GM12873 (cell line): ENCODE measurements around the gene PACRG.

Experiments used
- CTCF ChIP-seq: IDR thresholded peaks from 2 replicates; pipeline ENCODE4 v1.5.1; 2012; ENCODE audit warnings: low read depth, mild to moderate bottlenecking, moderate library complexity, low read length, control low read depth; ENCODE audit not compliant: insufficient read depth; ENCODE audit errors: missing control alignments

Gene PACRG

GRCh38 chr6:163186527-163186926 lies 458.8 kb downstream of the PACRG start:
- TF ChIP-seq CTCF = no peak

GRCh38 chr6:163187201-163187600 lies 459.4 kb downstream of the PACRG start:
- TF ChIP-seq CTCF = no peak

GRCh38 chr6:163187606-163188005 lies 459.8 kb downstream of the PACRG start:
- no peak for TF ChIP-seq CTCF

- TF ChIP-seq CTCF = no peak
These were observed 461.0 kb downstream of the PACRG start for GRCh38 chr6:163188746-163189145.

- no peak for TF ChIP-seq CTCF
These were observed 461.8 kb downstream of the PACRG start for GRCh38 chr6:163189609-163190008.

GRCh38 chr6:163190786-163191185 lies 463.0 kb downstream of the PACRG start:
- no peak for TF ChIP-seq CTCF

GRCh38 chr6:163191704-163192537 lies 464.1 kb downstream of the PACRG start:
- TF ChIP-seq CTCF = no peak

GRCh38 chr6:163192591-163192990 lies 464.8 kb downstream of the PACRG start:
- TF ChIP-seq CTCF = no peak
